ENCODE data around the gene SIK3. TPM values are rescaled to one million over a fixed set of nuclear protein-coding genes. Genes with fewer than 3 reads are reported as not detected.

Gene SIK3
- total RNA-seq, 1 experiment from 2014 or later: 33.3 TPM

DNA sequence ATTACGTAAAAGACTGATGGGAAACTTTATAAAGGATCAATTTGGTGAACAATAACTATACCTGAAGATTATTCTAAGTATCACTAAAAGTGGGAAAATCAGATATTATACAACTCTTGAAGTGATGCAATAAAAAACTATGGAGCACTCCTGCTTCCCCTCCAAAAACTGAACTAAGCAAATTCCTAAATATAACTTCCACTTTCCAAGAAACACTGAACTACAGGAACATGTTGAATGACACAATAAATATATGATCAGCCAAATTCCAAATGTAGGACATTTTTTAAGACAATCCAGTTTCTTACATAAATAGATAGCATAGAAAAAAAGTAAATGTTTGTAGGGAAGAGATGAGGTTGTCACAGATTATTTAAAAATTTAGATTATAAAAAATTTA, 158.7 kb downstream of the SIK3 start:
- TF ChIP-seq, protein P1, sequence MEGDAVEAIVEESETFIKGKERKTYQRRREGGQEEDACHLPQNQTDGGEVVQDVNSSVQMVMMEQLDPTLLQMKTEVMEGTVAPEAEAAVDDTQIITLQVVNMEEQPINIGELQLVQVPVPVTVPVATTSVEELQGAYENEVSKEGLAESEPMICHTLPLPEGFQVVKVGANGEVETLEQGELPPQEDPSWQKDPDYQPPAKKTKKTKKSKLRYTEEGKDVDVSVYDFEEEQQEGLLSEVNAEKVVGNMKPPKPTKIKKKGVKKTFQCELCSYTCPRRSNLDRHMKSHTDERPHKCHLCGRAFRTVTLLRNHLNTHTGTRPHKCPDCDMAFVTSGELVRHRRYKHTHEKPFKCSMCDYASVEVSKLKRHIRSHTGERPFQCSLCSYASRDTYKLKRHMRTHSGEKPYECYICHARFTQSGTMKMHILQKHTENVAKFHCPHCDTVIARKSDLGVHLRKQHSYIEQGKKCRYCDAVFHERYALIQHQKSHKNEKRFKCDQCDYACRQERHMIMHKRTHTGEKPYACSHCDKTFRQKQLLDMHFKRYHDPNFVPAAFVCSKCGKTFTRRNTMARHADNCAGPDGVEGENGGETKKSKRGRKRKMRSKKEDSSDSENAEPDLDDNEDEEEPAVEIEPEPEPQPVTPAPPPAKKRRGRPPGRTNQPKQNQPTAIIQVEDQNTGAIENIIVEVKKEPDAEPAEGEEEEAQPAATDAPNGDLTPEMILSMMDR (IDR thresholded peaks at IDR 0.05; ENCODE audit: unreplicated experiment): no peak
- Mint-ChIP-seq H3K4me1 (ENCODE audit: insufficient read depth, unreplicated experiment) (no peaks in the 10 kb centered on the region), H3K4me3 (ENCODE audit: unreplicated experiment) (no peak overlapping the region), H3K27me3 (ENCODE audit: insufficient read depth, unreplicated experiment) (no peaks in the 10 kb centered on the region), H3K36me3 (ENCODE audit: insufficient read depth, unreplicated experiment) (peaks cover 17% of the 10 kb centered on the region), H3K27ac (ENCODE audit: low read depth, unreplicated experiment) (no peak overlapping the region), H3K9me3 (ENCODE audit: unreplicated experiment) (no peaks in the 10 kb centered on the region)
- CTCF ChIA-PET: interaction anchor here (0.6 kb wide), 1 partner anchor 158 kb away, joined by 3 read pairs; no protein-coding TSS in a partner anchor
- POLR2A ChIA-PET: interaction anchor here (0.7 kb wide), 1 partner anchor 518 kb away, joined by 3 read pairs; no protein-coding TSS in a partner anchor
- intact Hi-C loops (cut with micrococcal nuclease): no loop called here
- no TSS peak for BruUV-seq (replicated peaks)
- no peak for DNase-seq (ENCODE audit: unreplicated experiment)

DNA sequence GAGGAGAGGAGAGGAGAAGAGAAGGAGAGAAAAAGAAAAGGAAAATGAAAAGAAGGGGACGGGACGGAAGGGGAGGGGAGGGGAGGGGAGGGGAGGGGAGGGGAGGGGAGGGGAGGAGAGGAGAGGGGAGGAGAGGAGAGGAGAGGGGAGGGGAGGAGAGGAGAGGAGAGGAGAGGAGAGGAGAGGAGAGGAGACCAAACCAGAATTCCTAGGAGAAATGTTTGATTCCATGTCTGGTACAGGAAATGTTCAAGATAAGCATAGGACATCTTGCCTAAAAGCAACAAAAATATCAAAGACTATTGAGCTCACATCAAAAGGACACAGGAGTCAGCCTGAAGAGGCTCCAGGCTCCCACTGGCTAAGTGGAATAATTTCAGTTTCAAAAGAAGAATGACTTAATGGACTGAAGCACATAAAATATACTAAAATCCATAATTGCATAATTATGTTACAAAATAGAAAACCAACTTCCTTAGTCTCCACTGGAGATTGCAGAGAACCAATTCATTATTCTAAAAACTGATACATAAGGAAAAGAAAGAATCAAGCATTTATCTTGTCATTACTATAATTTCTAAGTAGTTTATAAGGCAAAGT, 159.7 kb downstream of the SIK3 start:
- Mint-ChIP-seq H3K9me3 (ENCODE audit: unreplicated experiment) (peaks cover 7% of the 10 kb centered on the region), H3K4me1 (ENCODE audit: insufficient read depth, unreplicated experiment) (no peaks in the 10 kb centered on the region), H3K27ac (ENCODE audit: low read depth, unreplicated experiment) (no peak overlapping the region), H3K36me3 (ENCODE audit: insufficient read depth, unreplicated experiment) (peaks cover 15% of the 10 kb centered on the region), H3K27me3 (ENCODE audit: insufficient read depth, unreplicated experiment) (no peaks in the 10 kb centered on the region), H3K4me3 (ENCODE audit: unreplicated experiment) (no peak overlapping the region)
- BruUV-seq (replicated peaks): no TSS peak
- TF ChIP-seq, protein P1 (IDR thresholded peaks at IDR 0.05; ENCODE audit: unreplicated experiment): no peak
- POLR2A ChIA-PET: no interaction called here
- no peak for DNase-seq (ENCODE audit: unreplicated experiment)
- CTCF ChIA-PET: no interaction called here
- intact Hi-C loops (cut with micrococcal nuclease): no loop called here

DNA sequence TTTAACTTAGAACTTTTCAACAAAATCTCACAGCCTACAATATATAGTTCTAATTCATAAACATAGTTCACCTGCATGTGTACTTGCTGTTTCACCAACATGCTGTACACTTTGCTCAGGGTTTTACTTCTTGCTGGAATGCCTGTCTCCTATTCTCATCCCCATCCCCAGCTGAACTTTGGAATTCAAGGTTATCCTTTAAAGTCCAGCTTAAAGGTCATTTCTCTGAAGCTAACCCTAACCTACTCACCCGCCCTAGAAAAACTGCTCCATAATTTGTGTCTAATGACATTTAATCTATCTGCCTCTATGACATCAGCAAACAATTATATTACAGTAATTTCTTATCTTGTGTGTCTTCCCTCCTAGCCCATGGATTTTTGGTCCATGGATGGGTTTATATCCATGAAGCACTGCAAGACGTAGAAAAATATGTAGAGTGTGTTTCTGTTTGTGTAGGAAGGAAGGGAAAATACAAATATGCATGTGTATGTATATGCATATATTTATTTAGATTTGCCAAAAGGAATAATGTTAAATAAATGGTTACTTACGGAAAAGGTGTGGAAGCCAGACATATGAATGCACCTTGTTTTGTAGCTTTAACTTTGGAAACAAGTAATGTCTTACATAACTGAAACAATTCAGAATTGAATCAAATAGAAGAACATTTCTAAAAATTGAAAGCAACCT, 161.3 kb downstream of the SIK3 start:
- Mint-ChIP-seq H3K27ac (ENCODE audit: low read depth, unreplicated experiment) (no peak overlapping the region), H3K4me3 (ENCODE audit: unreplicated experiment) (no peak overlapping the region), H3K4me1 (ENCODE audit: insufficient read depth, unreplicated experiment) (peaks cover 3% of the 10 kb centered on the region), H3K36me3 (ENCODE audit: insufficient read depth, unreplicated experiment) (peaks cover 16% of the 10 kb centered on the region), H3K27me3 (ENCODE audit: insufficient read depth, unreplicated experiment) (no peaks in the 10 kb centered on the region), H3K9me3 (ENCODE audit: unreplicated experiment) (peaks cover 9% of the 10 kb centered on the region)
- ChIA-PET POLR2A (interaction anchor here (1.3 kb wide), 1 partner anchor 11 kb away, joined by 4 read pairs; no protein-coding TSS in a partner anchor), CTCF (no interaction called here)
- TF ChIP-seq, protein P1 (IDR thresholded peaks at IDR 0.05; ENCODE audit: unreplicated experiment): no peak
- DNase-seq (ENCODE audit: unreplicated experiment): no peak
- BruUV-seq (replicated peaks): no TSS peak
- intact Hi-C loops (cut with micrococcal nuclease): no loop called here

DNA sequence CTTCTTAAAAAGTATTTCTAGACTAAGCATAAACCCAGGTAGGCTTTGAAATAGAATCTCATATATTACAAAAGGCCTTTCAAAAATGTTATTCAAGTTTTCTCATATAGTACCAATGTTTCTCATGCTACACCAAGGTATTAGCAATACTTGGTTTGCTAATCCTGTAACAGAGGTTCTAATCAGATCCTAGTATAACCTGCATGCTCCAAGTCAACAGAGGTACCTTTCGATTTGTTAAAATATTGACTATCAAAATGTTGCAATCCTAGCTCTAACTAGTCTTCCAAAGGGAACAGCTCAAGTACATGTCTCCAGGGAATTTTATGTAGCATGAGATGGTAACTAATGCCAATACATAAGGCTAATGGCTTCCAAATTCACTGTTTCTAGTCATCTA, 162.7 kb downstream of the SIK3 start:
- no peak for DNase-seq (ENCODE audit: unreplicated experiment)
- Mint-ChIP-seq H3K27ac (ENCODE audit: low read depth, unreplicated experiment) (no peak overlapping the region), H3K9me3 (ENCODE audit: unreplicated experiment) (peaks cover 9% of the 10 kb centered on the region), H3K36me3 (ENCODE audit: insufficient read depth, unreplicated experiment) (peaks cover 19% of the 10 kb centered on the region), H3K27me3 (ENCODE audit: insufficient read depth, unreplicated experiment) (no peaks in the 10 kb centered on the region), H3K4me3 (ENCODE audit: unreplicated experiment) (no peak overlapping the region), H3K4me1 (ENCODE audit: insufficient read depth, unreplicated experiment) (peaks cover 7% of the 10 kb centered on the region)
- ChIA-PET CTCF (no interaction called here), POLR2A (no interaction called here)
- intact Hi-C loops (cut with micrococcal nuclease): no loop called here
- BruUV-seq (replicated peaks): no TSS peak
- TF ChIP-seq, protein P1 (IDR thresholded peaks at IDR 0.05; ENCODE audit: unreplicated experiment): no peak
